Endothelial cell of umbilical vein (primary cell): ENCODE data around the gene C21orf58. TPM values are rescaled to one million over a fixed set of nuclear protein-coding genes. Genes with fewer than 3 reads are reported as not detected.

Source experiments
- BruUV-seq: library from RNA; stranded (reverse); fragments of 400-500 nt; replicated peaks from 2 replicates; lab custom pipeline; 2021; lab: Mats Ljungman, UMichigan
- CTCF ChIA-PET: fragments of 300-600, 350-600 bp; sonication (Branson Sonifier 250); formaldehyde crosslinking; loops from one replicate; lab custom pipeline; 2021; ENCODE audit warnings: antibody characterized with exemption, inconsistent platforms; lab: Charles Lee
- POLR2A ChIA-PET: fragments of 300-600, 350-600 bp; sonication (Branson Sonifier 250); formaldehyde crosslinking; loops from one replicate; lab custom pipeline; 2021; ENCODE audit warnings: antibody characterized with exemption, inconsistent platforms; lab: Charles Lee
- DNase-seq: peaks from one replicate; pipeline ENCODE4 v3.0.0-alpha.2; 2011; ENCODE audit warnings: low read depth, low spot score
- FAIRE-seq: peaks from 2 replicates; lab custom pipeline; 2011; peaks lifted over from hg19 to GRCh38; lab: Jason Lieb, UNC
- H2AFZ ChIP-seq: 2 replicates; pipeline ENCODE4 v1.6.0; 2012; ENCODE audit warnings: low read depth, low read length, control low read depth, inconsistent platforms
- H3K27ac ChIP-seq: 2 replicates; pipeline ENCODE4 v1.5.1; 2011; ENCODE audit warnings: low read depth, mild to moderate bottlenecking, control low read depth, low read length, moderate library complexity; ENCODE audit not compliant: insufficient read depth
- H3K27me3 ChIP-seq, 2 experiments: 2 replicates each; pipeline versions ENCODE4 v1.6.0 to v1.6.1; 2011; ENCODE audit warnings: low read length in 2 of 2, mixed read lengths in 1 of 2; ENCODE audit not compliant: control insufficient read depth in 2 of 2, insufficient read depth in 2 of 2
- H3K36me3 ChIP-seq, 2 experiments: 2 replicates in 1 of 2; 3 replicates in 1 of 2; pipeline ENCODE4 v1.5.1; 2011; ENCODE audit warnings: low read length in 2 of 2, mild to moderate bottlenecking in 1 of 2, moderate library complexity in 1 of 2; ENCODE audit not compliant: control insufficient read depth in 2 of 2, insufficient read depth in 2 of 2; ENCODE audit errors: extremely low read depth in 1 of 2
- H3K4me1 ChIP-seq: 3 replicates; pipeline ENCODE4 v1.5.1; 2011; ENCODE audit warnings: mild to moderate bottlenecking, low read length; ENCODE audit not compliant: control insufficient read depth, insufficient read depth; ENCODE audit errors: extremely low read depth
- H3K4me2 ChIP-seq: 2 replicates; pipeline ENCODE4 v1.6.1; 2011; ENCODE audit warnings: low read length, control low read depth, mixed read lengths; ENCODE audit not compliant: insufficient read depth
- H3K4me3 ChIP-seq, 3 experiments: fragments of 200-600 bp in 1 of 3; sonication (generic), shearing (Covaris generic) in 1 of 3; replicated peaks in 1 of 3; 2 replicates each; pipeline ENCODE4 v1.5.1; 2011 to 2016; ENCODE audit warnings: control low read depth in 3 of 3, low read length in 3 of 3, mild to moderate bottlenecking in 2 of 3, inconsistent platforms in 1 of 3, low read depth in 1 of 3, moderate library complexity in 1 of 3; ENCODE audit not compliant: insufficient read depth in 1 of 3
- H3K79me2 ChIP-seq: 2 replicates; pipeline ENCODE4 v1.6.0; 2012; ENCODE audit warnings: low read length, inconsistent platforms; ENCODE audit not compliant: control insufficient read depth, insufficient read depth
- H3K9ac ChIP-seq: replicated peaks from 2 replicates; pipeline ENCODE3; 2011; ENCODE audit warnings: low read length, control low read depth; ENCODE audit not compliant: insufficient read depth; ENCODE audit errors: extremely low read depth
- H3K9me1 ChIP-seq: replicated peaks from 3 replicates; pipeline ENCODE4 v1.6.0; 2011; ENCODE audit warnings: mild to moderate bottlenecking, low read length; ENCODE audit not compliant: control insufficient read depth, insufficient read depth; ENCODE audit errors: extremely low read depth
- H3K9me3 ChIP-seq: replicated peaks from 2 replicates; pipeline ENCODE4 v1.5.1; 2012; ENCODE audit warnings: low read length, inconsistent platforms; ENCODE audit not compliant: control insufficient read depth, insufficient read depth
- H4K20me1 ChIP-seq: replicated peaks from 2 replicates; pipeline ENCODE3; 2011; ENCODE audit warnings: mild to moderate bottlenecking, low read length; ENCODE audit not compliant: control insufficient read depth, insufficient read depth; ENCODE audit errors: extremely low read depth
- EZH2 ChIP-seq: IDR thresholded peaks from 2 replicates; pipeline ENCODE4 v1.6.1; 2012; ENCODE audit warnings: borderline replicate concordance, low read depth, mild to moderate bottlenecking, moderate library complexity, low read length, inconsistent platforms; ENCODE audit not compliant: severe bottlenecking
- FOS ChIP-seq: IDR thresholded peaks from 2 replicates; pipeline ENCODE4 v1.6.1; 2011; ENCODE audit warnings: mild to moderate bottlenecking, low read length, moderate library complexity, borderline replicate concordance; ENCODE audit not compliant: insufficient read depth
- GATA2 ChIP-seq: IDR thresholded peaks from 2 replicates; pipeline ENCODE4 v1.7.0; 2011; ENCODE audit warnings: low read depth, mild to moderate bottlenecking, moderate library complexity, mixed read lengths, low read length; ENCODE audit not compliant: insufficient read length, insufficient read depth
- JUN ChIP-seq: IDR thresholded peaks from 2 replicates; pipeline ENCODE4 v1.6.1; 2011; ENCODE audit warnings: borderline replicate concordance, low read depth; ENCODE audit not compliant: insufficient read length, insufficient read depth
- MYC ChIP-seq: IDR thresholded peaks from one replicate; pipeline ENCODE4 v1.6.1; 2011; ENCODE audit warnings: mild to moderate bottlenecking, low read depth, low read length
- POLR2A ChIP-seq: IDR thresholded peaks from 2 replicates; pipeline ENCODE4 v1.6.1; 2012; ENCODE audit warnings: low read depth, mild to moderate bottlenecking, control low read depth, low read length
- POLR2AphosphoS5 ChIP-seq: IDR thresholded peaks from 2 replicates; pipeline ENCODE4 v1.6.1; 2012; ENCODE audit warnings: low read depth, mild to moderate bottlenecking, control low read depth, low read length, moderate library complexity; ENCODE audit not compliant: insufficient read depth
- dilution Hi-C: fragments of 300-500 bp; cut with MboI; formaldehyde crosslinking; loops from one replicate; pipeline ENCODE4 v1.15.0; 2019; ENCODE audit warnings: low sequenced_read_pairs; ENCODE audit not compliant: extremely low pct_ligation_motif_present
- intact Hi-C: fragments of 100-400 bp; cut with micrococcal nuclease; formaldehyde crosslinking; loops from one replicate; pipeline ENCODE4 v1.10.0; 2022
- polyA plus RNA-seq, 4 experiments: library from polyadenylated mRNA; depleted of rRNA in 3 of 4; stranded (reverse) in 3 of 4; unstranded in 1 of 4; fragments of >200 nt; gene quantifications; 2 replicates each; pipeline versions ENCODE4 v1.2.1 to v1.2.3, GENCODE V29; 2011 to 2012; ENCODE audit warnings: missing spikeins in 1 of 4
- total RNA-seq: library from RNA; stranded (reverse); gene quantifications from 2 replicates; pipeline ENCODE4 v1.2.3, GENCODE V29; 2021
- TF ChIP-seq, protein P1 (sequence below), 2 donors: IDR thresholded peaks; 1 replicate in 1 of 2; 2 replicates in 1 of 2; pipeline ENCODE4 v1.5.1; 2011; ENCODE audit warnings: low read length in 2 of 2, mild to moderate bottlenecking in 2 of 2, moderate library complexity in 2 of 2, control low read depth in 1 of 2, inconsistent platforms in 1 of 2, low read depth in 1 of 2; ENCODE audit not compliant: insufficient read depth in 1 of 2; ENCODE audit errors: extremely low read depth in 1 of 2
- TF ChIP-seq, protein P2 (sequence below): IDR thresholded peaks from 2 replicates; pipeline ENCODE4 v1.6.1; 2011; ENCODE audit not compliant: insufficient read depth, insufficient read length

C21orf58 gene
- total and polyA plus RNA-seq, 2 donors (not counting 3 experiments of a cell fraction or from before 2014, with no cell fraction given), result 6.0 to 24.3 TPM

- H2AFZ ChIP-seq, result no peak overlapping the region
- no peaks in the 10 kb centered on the region for H4K20me1 ChIP-seq
- no peak overlapping the region for H3K9ac ChIP-seq
- no peak for FAIRE-seq
- dilution Hi-C loops (no loop called here), intact Hi-C loops (no loop called here)
- H3K9me1 ChIP-seq, result no peaks in the 10 kb centered on the region
- ChIA-PET POLR2A (no interaction called here), CTCF (no interaction called here)
- peaks cover 6 to 57% of the 10 kb centered on the region in 2 experiments for H3K36me3 ChIP-seq
- no peak overlapping the region for H3K4me3 ChIP-seq
- DNase-seq, result no peak
- H3K27ac ChIP-seq, result no peak overlapping the region
- no peaks in the 10 kb centered on the region for H3K4me1 ChIP-seq
- no peaks in the 10 kb centered on the region for H3K27me3 ChIP-seq
- no TSS peak for BruUV-seq
- H3K9me3 ChIP-seq, result no peaks in the 10 kb centered on the region
- TF ChIP-seq, protein P1, sequence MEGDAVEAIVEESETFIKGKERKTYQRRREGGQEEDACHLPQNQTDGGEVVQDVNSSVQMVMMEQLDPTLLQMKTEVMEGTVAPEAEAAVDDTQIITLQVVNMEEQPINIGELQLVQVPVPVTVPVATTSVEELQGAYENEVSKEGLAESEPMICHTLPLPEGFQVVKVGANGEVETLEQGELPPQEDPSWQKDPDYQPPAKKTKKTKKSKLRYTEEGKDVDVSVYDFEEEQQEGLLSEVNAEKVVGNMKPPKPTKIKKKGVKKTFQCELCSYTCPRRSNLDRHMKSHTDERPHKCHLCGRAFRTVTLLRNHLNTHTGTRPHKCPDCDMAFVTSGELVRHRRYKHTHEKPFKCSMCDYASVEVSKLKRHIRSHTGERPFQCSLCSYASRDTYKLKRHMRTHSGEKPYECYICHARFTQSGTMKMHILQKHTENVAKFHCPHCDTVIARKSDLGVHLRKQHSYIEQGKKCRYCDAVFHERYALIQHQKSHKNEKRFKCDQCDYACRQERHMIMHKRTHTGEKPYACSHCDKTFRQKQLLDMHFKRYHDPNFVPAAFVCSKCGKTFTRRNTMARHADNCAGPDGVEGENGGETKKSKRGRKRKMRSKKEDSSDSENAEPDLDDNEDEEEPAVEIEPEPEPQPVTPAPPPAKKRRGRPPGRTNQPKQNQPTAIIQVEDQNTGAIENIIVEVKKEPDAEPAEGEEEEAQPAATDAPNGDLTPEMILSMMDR (IDR thresholded peaks at IDR 0.05; ENCODE audit: extremely low read depth in 1 of 2, insufficient read depth in 1 of 2, low read depth in 1 of 2, low read length in 2 of 2), result no peak
- TF ChIP-seq FOS (no peak), POLR2A (no peak), POLR2AphosphoS5 (no peak), JUN (no peak), MYC (no peak), EZH2 (no peak), GATA2 (no peak)
- TF ChIP-seq, protein P2, sequence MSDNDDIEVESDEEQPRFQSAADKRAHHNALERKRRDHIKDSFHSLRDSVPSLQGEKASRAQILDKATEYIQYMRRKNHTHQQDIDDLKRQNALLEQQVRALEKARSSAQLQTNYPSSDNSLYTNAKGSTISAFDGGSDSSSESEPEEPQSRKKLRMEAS, result no peak
- no peak overlapping the region for H3K4me2 ChIP-seq
- H3K79me2 ChIP-seq, result no peaks in the 10 kb centered on the region
These were observed 30.4 kb upstream of the C21orf58 start for GRCh38 chr21:46354046-46354445.
